A673 (cell line): Measurements from ENCODE around the gene WFDC2.

Experiments
- EZH2 ChIP-seq: fragments of 200-600 bp; sonication (generic); IDR thresholded peaks from 2 replicates; pipeline ENCODE4 v1.6.1; 2017; ENCODE audit warnings: borderline replicate concordance, low read depth, mild to moderate bottlenecking, mixed read lengths, antibody characterized with exemption, low read length; ENCODE audit not compliant: poor library complexity, severe bottlenecking
- TF ChIP-seq, protein P1 (sequence below): fragments of 300-800, 200-600 bp; sonication (generic); conservative IDR thresholded peaks from 2 replicates; pipeline ENCODE4 v1.5.1; 2017; ENCODE audit warnings: low read depth, mild to moderate bottlenecking, antibody characterized with exemption, low read length, moderate library complexity, mixed read lengths

DNA sequence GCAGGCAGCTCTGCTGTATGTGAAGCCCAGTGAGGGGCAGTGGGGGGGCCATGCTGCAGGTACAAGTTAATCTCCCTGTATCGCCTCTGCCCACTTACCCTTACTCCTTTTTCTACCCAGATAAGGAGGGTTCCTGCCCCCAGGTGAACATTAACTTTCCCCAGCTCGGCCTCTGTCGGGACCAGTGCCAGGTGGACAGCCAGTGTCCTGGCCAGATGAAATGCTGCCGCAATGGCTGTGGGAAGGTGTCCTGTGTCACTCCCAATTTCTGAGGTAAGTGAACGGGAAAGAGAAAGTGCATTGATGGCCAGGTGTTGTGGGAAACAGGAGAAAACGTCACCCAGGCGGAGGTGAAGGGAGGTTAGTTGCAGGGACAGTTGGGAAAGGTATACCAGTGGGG is 10.3 kb downstream of the WFDC2 start:
- TF ChIP-seq, protein P1, sequence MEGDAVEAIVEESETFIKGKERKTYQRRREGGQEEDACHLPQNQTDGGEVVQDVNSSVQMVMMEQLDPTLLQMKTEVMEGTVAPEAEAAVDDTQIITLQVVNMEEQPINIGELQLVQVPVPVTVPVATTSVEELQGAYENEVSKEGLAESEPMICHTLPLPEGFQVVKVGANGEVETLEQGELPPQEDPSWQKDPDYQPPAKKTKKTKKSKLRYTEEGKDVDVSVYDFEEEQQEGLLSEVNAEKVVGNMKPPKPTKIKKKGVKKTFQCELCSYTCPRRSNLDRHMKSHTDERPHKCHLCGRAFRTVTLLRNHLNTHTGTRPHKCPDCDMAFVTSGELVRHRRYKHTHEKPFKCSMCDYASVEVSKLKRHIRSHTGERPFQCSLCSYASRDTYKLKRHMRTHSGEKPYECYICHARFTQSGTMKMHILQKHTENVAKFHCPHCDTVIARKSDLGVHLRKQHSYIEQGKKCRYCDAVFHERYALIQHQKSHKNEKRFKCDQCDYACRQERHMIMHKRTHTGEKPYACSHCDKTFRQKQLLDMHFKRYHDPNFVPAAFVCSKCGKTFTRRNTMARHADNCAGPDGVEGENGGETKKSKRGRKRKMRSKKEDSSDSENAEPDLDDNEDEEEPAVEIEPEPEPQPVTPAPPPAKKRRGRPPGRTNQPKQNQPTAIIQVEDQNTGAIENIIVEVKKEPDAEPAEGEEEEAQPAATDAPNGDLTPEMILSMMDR, result no peak
- TF ChIP-seq EZH2, result no peak
